ENCODE data around the gene KIAA1755. TPM values are rescaled to one million over a fixed set of nuclear protein-coding genes. Genes with fewer than 3 reads are reported as not detected.
A peak's percentile ranks its signal among the peaks of the same experiment; 100 is the strongest.

KIAA1755 gene
- total RNA-seq, 4 donors from 2014 or later: 0.24 to 9.9 (median 1.6) TPM

- TF ChIP-seq CTCF (IDR thresholded peaks at IDR 0.05): no peak
- ATAC-seq (ENCODE audit: low FRiP score) (no peak), DNase-seq (ENCODE audit: low spot score) (no peak)
Observed at GRCh38 chr20:38191654-38192053, 68.9 kb downstream of the KIAA1755 start.

- DNase-seq (ENCODE audit: low spot score) (no peak), ATAC-seq (ENCODE audit: low FRiP score) (no peak)
- no peak for TF ChIP-seq CTCF (IDR thresholded peaks at IDR 0.05)
Observed at GRCh38 chr20:38190936-38191371, 69.6 kb downstream of the KIAA1755 start.

GRCh38 chr20:38190166-38190565, 70.4 kb downstream of the KIAA1755 start:
- ATAC-seq (ENCODE audit: low FRiP score) (no peak), DNase-seq (ENCODE audit: low spot score) (no peak)
- TF ChIP-seq CTCF (IDR thresholded peaks at IDR 0.05): no peak

GRCh38 chr20:38187517-38187916, 73.0 kb downstream of the KIAA1755 start:
- peak; percentile 64 for ATAC-seq (ENCODE audit: low FRiP score)
- DNase-seq (ENCODE audit: low spot score): no peak
- TF ChIP-seq CTCF (IDR thresholded peaks at IDR 0.05): no peak

GRCh38 chr20:38186788-38187221, 73.7 kb downstream of the KIAA1755 start:
- DNase-seq (ENCODE audit: low spot score): no peak
- TF ChIP-seq CTCF (IDR thresholded peaks at IDR 0.05): no peak
- no peak for ATAC-seq (ENCODE audit: low FRiP score)

GRCh38 chr20:38184101-38184500, 76.4 kb downstream of the KIAA1755 start:
- peak; percentile 81 for ATAC-seq (ENCODE audit: low FRiP score)
- no peak for TF ChIP-seq CTCF (IDR thresholded peaks at IDR 0.05)
- peak; percentile 7 for DNase-seq (ENCODE audit: low spot score)

DNA sequence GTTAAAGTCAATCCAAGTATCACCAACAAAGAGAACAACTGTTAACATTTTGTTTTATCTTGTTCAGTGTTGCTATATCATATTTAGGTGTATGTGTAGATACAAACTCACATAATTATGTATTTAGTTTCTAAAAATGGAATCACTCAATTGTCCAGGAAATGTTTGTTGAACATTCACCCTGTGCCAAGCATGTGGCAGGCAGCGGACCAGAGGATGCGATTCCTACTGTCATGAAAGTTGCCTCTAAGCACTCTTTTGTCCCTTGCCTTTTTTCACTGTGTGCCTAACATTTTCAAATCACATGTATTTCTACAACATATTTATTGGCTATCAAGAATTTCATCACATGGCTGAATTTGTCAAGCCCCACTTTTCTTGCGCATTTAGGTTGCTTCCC, 78.6 kb downstream of the KIAA1755 start:
- no peak for TF ChIP-seq CTCF (IDR thresholded peaks at IDR 0.05)
- ATAC-seq (ENCODE audit: low FRiP score): no peak
- peak; percentile 3 for DNase-seq (ENCODE audit: low spot score)

Data from omental fat pad (tissue), 4 donors.